GM12878 (cell line): ENCODE results near the gene RASGRF1.

Experiments used
- BHLHE40 ChIP-seq, 2 experiments: fragments of 450-650 bp in 1 of 2; IDR thresholded peaks; 2 replicates each; pipeline ENCODE4 v1.6.1; 2011 to 2017; ENCODE audit warnings: low read depth in 2 of 2, borderline replicate concordance in 1 of 2, improper control_type of control experiment in 1 of 2, low read length in 1 of 2, mild to moderate bottlenecking in 1 of 2
- EED ChIP-seq: sonication (generic); IDR thresholded peaks from 2 replicates; pipeline ENCODE4 v1.6.1; 2016; ENCODE audit warnings: antibody characterized with exemption, low read depth
- EZH2 ChIP-seq: IDR thresholded peaks from 2 replicates; pipeline ENCODE4 v1.6.1; 2012; ENCODE audit warnings: low read depth, mild to moderate bottlenecking, control low read depth, inconsistent platforms, low read length, borderline replicate concordance; ENCODE audit not compliant: control insufficient read depth

GRCh38 chr15:78956937-78957336 lies 133.6 kb downstream of the RASGRF1 start:
- no peak for TF ChIP-seq EED
- no peak for TF ChIP-seq BHLHE40 (IDR thresholded peaks at IDR 0.05; ENCODE audit: borderline replicate concordance in 1 of 2, low read depth in 2 of 2, low read length in 1 of 2)
- no peak for TF ChIP-seq EZH2
